Measurements from ENCODE around the gene ELMOD3. TPM values are rescaled to one million over a fixed set of nuclear protein-coding genes. Genes with fewer than 3 reads are reported as not detected.
"Not testable (repeated sequence)": the region's sequence is repeated elsewhere in the genome, so short reads cannot be mapped to it uniquely, and the experiment has no call there.

ELMOD3 gene
- total RNA-seq, 2 donors from 2014 or later, result 16.9 to 18.5 TPM

DNA sequence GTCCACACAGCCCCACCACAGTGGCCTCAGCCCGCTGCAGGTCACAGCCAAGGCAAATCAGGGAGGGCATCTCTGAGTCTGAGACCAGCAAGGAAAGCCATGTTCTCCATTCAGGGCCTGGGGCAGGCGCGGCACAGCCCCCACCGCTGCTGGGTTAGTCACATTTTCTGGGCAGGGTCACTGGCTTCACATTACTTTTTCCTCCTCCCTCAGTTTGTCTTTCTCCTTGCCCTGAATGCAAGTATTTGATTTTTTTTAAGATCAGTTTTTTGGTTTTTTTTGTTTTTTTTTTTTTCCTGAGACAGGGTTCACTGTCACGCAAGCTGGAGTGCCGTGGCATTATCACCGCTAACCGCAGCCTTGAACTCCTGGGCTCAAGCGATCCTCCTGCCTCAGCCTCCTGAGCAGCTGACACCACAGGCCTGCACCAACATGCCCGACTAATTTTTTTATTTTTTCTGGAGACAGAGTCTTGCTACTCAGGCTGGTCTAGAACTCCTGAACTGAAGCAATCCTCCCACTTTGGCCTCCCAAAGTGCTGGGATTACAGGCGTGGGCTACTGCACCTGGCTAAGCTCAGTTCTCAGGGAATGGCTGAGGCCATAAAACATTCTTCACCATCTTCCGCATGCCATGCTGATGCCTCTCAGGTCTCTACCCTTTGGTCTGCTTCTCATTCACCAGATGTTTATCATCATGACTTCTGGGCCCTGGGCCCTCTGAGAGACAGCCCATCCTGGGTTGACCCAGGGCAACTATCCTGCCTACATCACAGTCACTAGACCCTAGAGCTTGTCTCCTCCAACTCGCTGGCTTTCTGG lies 56.2 kb downstream of the ELMOD3 start:
- ATAC-seq (no peak), DNase-seq (no peak)
- TF ChIP-seq, protein P1, sequence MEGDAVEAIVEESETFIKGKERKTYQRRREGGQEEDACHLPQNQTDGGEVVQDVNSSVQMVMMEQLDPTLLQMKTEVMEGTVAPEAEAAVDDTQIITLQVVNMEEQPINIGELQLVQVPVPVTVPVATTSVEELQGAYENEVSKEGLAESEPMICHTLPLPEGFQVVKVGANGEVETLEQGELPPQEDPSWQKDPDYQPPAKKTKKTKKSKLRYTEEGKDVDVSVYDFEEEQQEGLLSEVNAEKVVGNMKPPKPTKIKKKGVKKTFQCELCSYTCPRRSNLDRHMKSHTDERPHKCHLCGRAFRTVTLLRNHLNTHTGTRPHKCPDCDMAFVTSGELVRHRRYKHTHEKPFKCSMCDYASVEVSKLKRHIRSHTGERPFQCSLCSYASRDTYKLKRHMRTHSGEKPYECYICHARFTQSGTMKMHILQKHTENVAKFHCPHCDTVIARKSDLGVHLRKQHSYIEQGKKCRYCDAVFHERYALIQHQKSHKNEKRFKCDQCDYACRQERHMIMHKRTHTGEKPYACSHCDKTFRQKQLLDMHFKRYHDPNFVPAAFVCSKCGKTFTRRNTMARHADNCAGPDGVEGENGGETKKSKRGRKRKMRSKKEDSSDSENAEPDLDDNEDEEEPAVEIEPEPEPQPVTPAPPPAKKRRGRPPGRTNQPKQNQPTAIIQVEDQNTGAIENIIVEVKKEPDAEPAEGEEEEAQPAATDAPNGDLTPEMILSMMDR (IDR thresholded peaks at IDR 0.05), result no peak
- no peak for TF ChIP-seq POLR2A (IDR thresholded peaks at IDR 0.05)
- no peaks in the 10 kb centered on the region for H3K9me3 ChIP-seq
- no peaks in the 10 kb centered on the region for H3K36me3 ChIP-seq (replicated peaks in 1 of 2; ENCODE audit: insufficient read depth in 1 of 2, low read depth in 2 of 2)
- no peak overlapping the region for H3K4me3 ChIP-seq
- peaks cover 18% of the 10 kb centered on the region for H3K4me1 ChIP-seq
- 83 to 90% methylated on average over 12 to 13 of the region's 13 CpGs for WGBS, 2 donors
- intact Hi-C loops (cut with DNase I), result no loop called here
- H3K27ac ChIP-seq, result no peak overlapping the region
- H3K27me3 ChIP-seq, result no peaks in the 10 kb centered on the region

DNA sequence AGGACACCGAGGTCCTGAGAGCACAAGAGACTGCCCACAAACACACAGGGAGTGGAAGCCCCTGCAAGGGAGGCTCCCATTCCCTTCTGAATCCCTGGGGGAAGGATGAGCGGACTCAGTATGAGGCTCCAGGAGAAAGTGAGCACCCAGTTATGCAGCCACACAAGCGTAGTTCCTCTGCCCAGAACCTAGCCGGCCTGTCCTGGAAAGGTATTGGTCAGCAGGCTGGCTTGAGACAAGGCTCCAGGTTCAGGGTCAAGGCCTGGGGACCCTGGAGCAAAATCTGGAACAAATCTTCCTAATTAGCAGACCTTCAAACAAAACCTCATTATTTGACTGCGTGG lies 56.8 kb downstream of the ELMOD3 start:
- Histone ChIP-seq H3K4me3 (no peak overlapping the region), H3K27me3 (no peaks in the 10 kb centered on the region), H3K27ac (no peak overlapping the region), H3K36me3 (replicated peaks in 1 of 2; ENCODE audit: insufficient read depth in 1 of 2, low read depth in 2 of 2) (no peaks in the 10 kb centered on the region), H3K4me1 (peaks cover 18% of the 10 kb centered on the region), H3K9me3 (no peaks in the 10 kb centered on the region)
- ATAC-seq (no peak), DNase-seq (no peak)
- WGBS, 2 donors, result 74 to 93% methylated on average over 4 to 5 of the region's 5 CpGs
- intact Hi-C loops (cut with DNase I), result no loop called here
- TF ChIP-seq, protein P1 (IDR thresholded peaks at IDR 0.05), result no peak
- TF ChIP-seq POLR2A (IDR thresholded peaks at IDR 0.05), result no peak

DNA sequence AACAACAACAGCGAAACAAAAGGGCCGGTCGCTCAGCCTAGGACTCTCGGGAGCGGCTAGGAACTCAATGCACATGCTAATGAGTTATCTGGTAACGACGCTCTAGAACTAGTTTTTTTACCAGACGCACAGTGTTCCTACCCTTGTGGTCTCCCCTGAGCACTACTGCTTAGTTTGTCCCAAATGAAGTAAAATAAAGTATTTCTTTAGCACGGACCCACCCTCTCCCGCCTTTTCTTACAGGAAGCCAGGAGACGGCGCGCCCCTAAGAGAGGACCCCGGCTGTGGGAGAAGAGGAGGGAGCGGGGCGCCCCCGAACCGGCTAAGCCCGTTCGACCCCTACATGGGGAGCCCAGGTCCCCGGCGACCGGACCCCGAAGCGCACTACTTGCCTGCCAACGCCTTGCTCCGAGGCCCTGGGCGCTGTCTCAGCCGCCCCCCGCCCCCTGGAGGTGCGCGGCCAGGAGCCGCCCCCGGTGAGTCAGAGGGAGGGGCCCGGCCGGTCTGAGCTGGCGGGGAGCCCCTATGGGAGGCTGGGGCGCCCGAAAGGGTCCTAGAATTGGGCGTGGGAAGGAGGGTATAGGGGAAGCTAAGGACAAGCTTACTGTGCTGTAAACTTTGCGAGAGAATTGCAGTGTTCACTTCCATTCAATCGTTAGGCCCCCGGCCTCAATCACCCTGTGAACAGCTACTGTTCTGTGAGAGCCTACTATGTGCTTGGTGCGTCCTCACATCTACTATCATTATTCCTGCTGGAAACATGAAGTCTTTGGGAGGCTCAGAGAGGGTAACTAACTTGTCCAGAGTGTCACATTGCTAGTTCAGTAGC lies 59.2 kb downstream of the ELMOD3 start:
- Histone ChIP-seq H3K27ac (peak overlapping the region in 3 of 4 donors; percentile 50 to 61 (median 58)), H3K4me1 (peaks cover 26% of the 10 kb centered on the region), H3K4me3 (peak overlapping the region; percentile 21 to 55), H3K36me3 (replicated peaks in 1 of 2; ENCODE audit: insufficient read depth in 1 of 2, low read depth in 2 of 2) (no peaks in the 10 kb centered on the region), H3K9me3 (no peaks in the 10 kb centered on the region), H3K27me3 (no peaks in the 10 kb centered on the region)
- intact Hi-C loops (cut with DNase I), result no loop called here
- 4 to 9% methylated on average over 21 to 42 of the region's 44 CpGs for WGBS, 2 donors
- peak in 3 of 4 donors; percentile 47 to 72 (median 66) for DNase-seq
- peak; percentile 47 for ATAC-seq
- TF ChIP-seq POLR2A (IDR thresholded peaks at IDR 0.05), result peak in 2 of 3 donors; percentile 30 to 34
- TF ChIP-seq, protein P1 (IDR thresholded peaks at IDR 0.05), result peak in 2 of 7 experiments; percentile 17 to 30

DNA sequence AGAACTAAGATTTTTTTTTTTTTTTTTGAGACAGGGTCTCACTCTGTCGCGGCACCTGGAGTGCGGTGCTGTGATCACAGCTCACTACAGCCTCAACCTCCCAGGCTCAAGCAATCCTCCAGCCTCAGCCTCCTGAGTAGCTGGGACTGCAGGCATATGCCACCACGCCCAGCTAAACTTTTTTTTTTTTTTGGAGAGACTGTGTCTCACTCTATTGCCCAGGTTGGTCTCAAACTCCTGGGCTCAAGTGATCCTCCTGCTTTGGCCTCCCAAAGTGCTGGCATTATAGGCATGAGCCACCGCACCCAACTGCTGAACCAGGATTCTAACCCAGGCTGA lies 59.8 kb downstream of the ELMOD3 start:
- H3K9me3 ChIP-seq; DNase-seq; H3K36me3 ChIP-seq (replicated peaks in 1 of 2; ENCODE audit: insufficient read depth in 1 of 2, low read depth in 2 of 2); intact Hi-C loops (cut with DNase I); ATAC-seq; H3K4me3 ChIP-seq; H3K27me3 ChIP-seq; H3K27ac ChIP-seq: not testable (repeated sequence)
- H3K4me1 ChIP-seq, result peaks cover 32% of the 10 kb centered on the region
- WGBS, 2 donors, result 57 to 65% methylated on average over 5 of the region's 5 CpGs

DNA sequence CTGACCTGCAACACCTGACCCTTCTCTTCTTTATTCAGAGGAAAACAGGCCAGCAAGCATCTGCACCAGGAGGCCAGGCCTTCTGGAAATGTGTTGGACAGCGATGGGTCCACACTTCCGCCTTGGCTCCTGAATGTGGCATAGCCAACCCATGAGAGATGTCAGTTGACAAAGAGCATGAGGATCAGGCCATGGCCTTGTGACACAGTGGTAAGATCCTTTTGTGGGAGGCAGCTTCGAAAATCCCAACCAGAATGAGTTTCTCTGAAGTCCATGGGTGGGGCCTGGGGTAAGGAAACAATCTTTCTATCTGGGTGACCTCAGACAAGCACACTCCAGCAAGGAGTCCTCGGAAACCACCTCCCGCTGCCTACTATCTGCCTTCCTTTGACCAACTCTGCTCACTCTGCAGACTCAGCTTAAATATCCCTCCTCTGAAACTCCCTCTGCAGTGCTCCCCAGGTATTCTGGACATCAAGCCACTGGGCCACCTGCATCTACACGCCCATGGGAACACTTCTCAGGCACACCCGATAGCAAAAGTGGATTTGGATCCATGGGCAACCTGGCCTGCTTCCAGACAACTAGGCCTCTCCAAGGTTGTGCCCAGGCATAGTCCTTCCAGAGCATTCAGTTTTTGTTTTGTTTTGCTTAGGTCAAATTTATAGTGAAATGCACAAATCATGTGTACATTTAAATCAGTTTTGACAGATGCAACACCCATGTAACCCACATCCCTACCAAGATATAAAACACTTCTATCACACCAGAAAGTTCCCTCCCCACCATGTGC lies 60.4 kb downstream of the ELMOD3 start:
- no peaks in the 10 kb centered on the region for H3K36me3 ChIP-seq (replicated peaks in 1 of 2; ENCODE audit: insufficient read depth in 1 of 2, low read depth in 2 of 2)
- DNase-seq, result no peak
- H3K27ac ChIP-seq, result no peak overlapping the region
- H3K9me3 ChIP-seq, result no peaks in the 10 kb centered on the region
- WGBS, 2 donors, result 65 to 86% methylated on average over 7 of the region's 7 CpGs
- intact Hi-C loops (cut with DNase I), result no loop called here
- no peak overlapping the region for H3K4me3 ChIP-seq
- ATAC-seq, result no peak
- H3K27me3 ChIP-seq, result no peaks in the 10 kb centered on the region
- TF ChIP-seq, protein P1 (IDR thresholded peaks at IDR 0.05), result no peak
- no peak for TF ChIP-seq POLR2A (IDR thresholded peaks at IDR 0.05)
- H3K4me1 ChIP-seq, result peaks cover 38% of the 10 kb centered on the region
